Gastrocnemius medialis (tissue), 4 donors: ENCODE data around the gene GALNT9. TPM values are rescaled to one million over a fixed set of nuclear protein-coding genes. Genes with fewer than 3 reads are reported as not detected.

Source experiments
- ATAC-seq, 2 donors: fragments of 150-250 bp; one replicate each; pipeline ENCODE4 v1.9.1; 2016
- DNase-seq, 2 donors: peaks; one replicate each; pipeline ENCODE4 v3.0.0-alpha.2; 2019
- H3K27ac ChIP-seq, 4 donors: fragments of 200-600 bp; sonication (generic); 1 replicate in 1 of 4; 2 replicates in 3 of 4; pipeline ENCODE4 v1.5.1; 2016 to 2018; ENCODE audit warnings: mild to moderate bottlenecking in 2 of 4, moderate library complexity in 1 of 4
- H3K27me3 ChIP-seq, 3 donors: fragments of 200-600 bp; sonication (generic) in 2 of 3; 1 replicate in 1 of 3; 2 replicates in 2 of 3; pipeline versions ENCODE4 v1.5.1 to v1.6.0; 2016 to 2019; ENCODE audit warnings: mild to moderate bottlenecking in 1 of 3, moderate library complexity in 1 of 3
- H3K36me3 ChIP-seq, 2 donors: fragments of 200-600 bp; sonication (generic) in 1 of 2; one replicate each; pipeline ENCODE4 v1.5.1; 2017 to 2018
- H3K4me1 ChIP-seq, 2 donors: fragments of 200-600 bp; sonication (generic) in 1 of 2; one replicate each; pipeline ENCODE4 v1.5.1; 2016 to 2017; ENCODE audit warnings: mild to moderate bottlenecking in 2 of 2
- H3K4me3 ChIP-seq, 4 donors: fragments of 200-600 bp; sonication (generic) in 3 of 4; 1 replicate in 1 of 4; 2 replicates in 3 of 4; pipeline ENCODE4 v1.5.1; 2016 to 2019; ENCODE audit warnings: mild to moderate bottlenecking in 2 of 4
- H3K9me3 ChIP-seq, 3 donors: fragments of 200-600 bp; sonication (generic) in 2 of 3; 1 replicate in 1 of 3; 2 replicates in 2 of 3; pipeline ENCODE4 v1.5.1; 2016 to 2019
- POLR2A ChIP-seq, 2 donors: fragments of 450-650 bp; IDR thresholded peaks; one replicate each; pipeline ENCODE4 v1.6.1; 2017; ENCODE audit warnings: antibody characterized with exemption in 2 of 2, mild to moderate bottlenecking in 2 of 2, moderate library complexity in 2 of 2
- in situ Hi-C, 4 donors: fragments of 200-750 bp; cut with MboI; loops; one replicate each; pipeline versions ENCODE4 v1.15.0 to v1.8.0; 2017; ENCODE audit warnings: low sequenced_read_pairs in 4 of 4
- intact Hi-C: fragments of 100-400 bp; cut with DNase I; formaldehyde crosslinking; loops from one replicate; pipeline ENCODE4 v1.15.1; 2023; ENCODE audit warnings: low total_unique reads
- total RNA-seq, 4 donors: library from RNA; depleted of rRNA; stranded (reverse); fragments of >200 nt; gene quantifications; one replicate each; pipeline versions ENCODE4 v1.1.0 to v1.2.3, GENCODE V29; 2016
- TF ChIP-seq, protein P1 (sequence below), 5 experiments: fragments of 450-650 bp in 3 of 5; fragments of 200-600 bp in 2 of 5; sonication (generic) in 2 of 5; IDR thresholded peaks in 4 of 5; conservative IDR thresholded peaks in 1 of 5; 1 replicate in 4 of 5; 2 replicates in 1 of 5; pipeline ENCODE4 v1.5.1; 2016 to 2019; ENCODE audit warnings: antibody characterized with exemption in 5 of 5, mild to moderate bottlenecking in 3 of 5, moderate library complexity in 3 of 5

The GALNT9 gene
- total RNA-seq, 4 donors from 2014 or later: not detected

DNA sequence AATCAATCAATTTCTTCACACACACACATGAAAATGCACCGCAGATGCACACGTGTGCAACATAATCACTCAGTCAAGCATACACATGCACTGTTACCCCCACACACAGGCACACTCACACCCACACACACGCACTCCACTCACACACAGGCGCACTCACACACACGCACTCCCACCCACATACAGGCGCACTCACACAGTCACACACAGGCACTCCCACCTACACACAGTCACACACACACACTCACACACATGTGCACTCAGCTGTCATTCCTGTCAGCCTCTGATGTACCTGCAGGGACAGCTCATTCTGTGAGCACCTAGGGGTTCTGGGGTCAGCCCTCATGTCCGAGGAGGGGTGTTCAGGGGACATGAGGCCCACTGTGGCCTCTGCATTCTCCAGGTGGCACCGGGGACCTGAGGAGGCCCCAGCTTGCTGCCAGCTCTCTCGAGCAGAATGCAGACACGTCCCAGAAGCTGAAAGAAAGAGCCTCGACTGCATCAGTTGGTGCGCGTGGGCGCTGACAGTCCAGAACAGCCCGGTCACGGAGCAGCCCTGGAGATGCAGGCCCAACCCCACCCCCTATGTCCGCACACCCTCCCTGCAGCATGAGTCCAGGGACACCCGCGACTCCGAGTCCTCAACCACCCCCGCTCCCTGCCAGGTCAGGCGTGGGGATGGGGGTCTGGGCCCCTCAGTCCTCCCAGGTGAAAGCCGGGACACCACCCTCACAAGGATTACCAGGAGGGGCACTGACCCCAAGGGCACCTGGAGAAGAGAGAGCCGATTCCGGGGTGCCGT lies 115.8 kb downstream of the GALNT9 start:
- DNase-seq (no peak), ATAC-seq (no peak)
- in situ Hi-C loops: no loop called here
- intact Hi-C loops: no loop called here
- Histone ChIP-seq H3K36me3 (no peaks in the 10 kb centered on the region), H3K27me3 (peaks cover 15 to 19% (median 17%) of the 10 kb centered on the region in 3 donors), H3K4me3 (no peak overlapping the region), H3K27ac (no peak overlapping the region), H3K9me3 (no peaks in the 10 kb centered on the region), H3K4me1 (no peaks in the 10 kb centered on the region)
- no peak for TF ChIP-seq POLR2A (IDR thresholded peaks at IDR 0.05)
- TF ChIP-seq, protein P1, sequence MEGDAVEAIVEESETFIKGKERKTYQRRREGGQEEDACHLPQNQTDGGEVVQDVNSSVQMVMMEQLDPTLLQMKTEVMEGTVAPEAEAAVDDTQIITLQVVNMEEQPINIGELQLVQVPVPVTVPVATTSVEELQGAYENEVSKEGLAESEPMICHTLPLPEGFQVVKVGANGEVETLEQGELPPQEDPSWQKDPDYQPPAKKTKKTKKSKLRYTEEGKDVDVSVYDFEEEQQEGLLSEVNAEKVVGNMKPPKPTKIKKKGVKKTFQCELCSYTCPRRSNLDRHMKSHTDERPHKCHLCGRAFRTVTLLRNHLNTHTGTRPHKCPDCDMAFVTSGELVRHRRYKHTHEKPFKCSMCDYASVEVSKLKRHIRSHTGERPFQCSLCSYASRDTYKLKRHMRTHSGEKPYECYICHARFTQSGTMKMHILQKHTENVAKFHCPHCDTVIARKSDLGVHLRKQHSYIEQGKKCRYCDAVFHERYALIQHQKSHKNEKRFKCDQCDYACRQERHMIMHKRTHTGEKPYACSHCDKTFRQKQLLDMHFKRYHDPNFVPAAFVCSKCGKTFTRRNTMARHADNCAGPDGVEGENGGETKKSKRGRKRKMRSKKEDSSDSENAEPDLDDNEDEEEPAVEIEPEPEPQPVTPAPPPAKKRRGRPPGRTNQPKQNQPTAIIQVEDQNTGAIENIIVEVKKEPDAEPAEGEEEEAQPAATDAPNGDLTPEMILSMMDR (IDR thresholded peaks at IDR 0.05 in 4 of 5, conservative IDR thresholded peaks at IDR 0.05 in 1 of 5): no peak

GRCh38 chr12:132211816-132212215 lies 117.6 kb downstream of the GALNT9 start:
- Histone ChIP-seq H3K27me3 (peaks cover 8 to 28% (median 28%) of the 10 kb centered on the region in 3 donors), H3K4me1 (no peaks in the 10 kb centered on the region), H3K27ac (no peak overlapping the region), H3K9me3 (no peaks in the 10 kb centered on the region), H3K36me3 (no peaks in the 10 kb centered on the region), H3K4me3 (no peak overlapping the region)
- TF ChIP-seq POLR2A (IDR thresholded peaks at IDR 0.05): no peak
- TF ChIP-seq, protein P1 (IDR thresholded peaks at IDR 0.05 in 4 of 5, conservative IDR thresholded peaks at IDR 0.05 in 1 of 5): no peak
- no peak for ATAC-seq
- no peak for DNase-seq
- in situ Hi-C loops (no loop called here), intact Hi-C loops (no loop called here)

- no peak overlapping the region for H3K4me3 ChIP-seq
- H3K4me1 ChIP-seq: no peaks in the 10 kb centered on the region
- in situ Hi-C loops: no loop called here
- intact Hi-C loops: no loop called here
- no peak for ATAC-seq
- H3K9me3 ChIP-seq: no peaks in the 10 kb centered on the region
- H3K36me3 ChIP-seq: no peaks in the 10 kb centered on the region
- DNase-seq: no peak
- H3K27ac ChIP-seq: no peak overlapping the region
- TF ChIP-seq, protein P1 (IDR thresholded peaks at IDR 0.05 in 4 of 5, conservative IDR thresholded peaks at IDR 0.05 in 1 of 5): no peak
- no peak for TF ChIP-seq POLR2A (IDR thresholded peaks at IDR 0.05)
- H3K27me3 ChIP-seq: peaks cover 12 to 33% (median 33%) of the 10 kb centered on the region in 3 donors
These were observed 118.1 kb downstream of the GALNT9 start for GRCh38 chr12:132211326-132211725.

GRCh38 chr12:132210223-132211055 lies 119.0 kb downstream of the GALNT9 start:
- no peak overlapping the region for H3K4me3 ChIP-seq
- no peak for ATAC-seq
- TF ChIP-seq POLR2A (IDR thresholded peaks at IDR 0.05): no peak
- TF ChIP-seq, protein P1 (IDR thresholded peaks at IDR 0.05 in 4 of 5, conservative IDR thresholded peaks at IDR 0.05 in 1 of 5): no peak
- peaks cover 0 to 5% of the 10 kb centered on the region in 2 donors for H3K4me1 ChIP-seq
- intact Hi-C loops (no loop called here), in situ Hi-C loops (no loop called here)
- peaks cover 16 to 42% (median 40%) of the 10 kb centered on the region in 3 donors for H3K27me3 ChIP-seq
- no peak for DNase-seq
- H3K27ac ChIP-seq: no peak overlapping the region
- no peaks in the 10 kb centered on the region for H3K9me3 ChIP-seq
- no peaks in the 10 kb centered on the region for H3K36me3 ChIP-seq
